Heart left ventricle (tissue), 16 donors: ENCODE data around the gene USP25. TPM values are rescaled to one million over a fixed set of nuclear protein-coding genes. Genes with fewer than 3 reads are reported as not detected.

Source experiments
- ATAC-seq, 4 donors: fragments of 200-7000 bp; cut with Tn5 transposase; one replicate each; pipeline ENCODE4 v1.9.1; 2020 to 2022; ENCODE audit warnings: moderate library complexity in 4 of 4, mild to moderate bottlenecking in 3 of 4, moderate number of reproducible peaks in 1 of 4
- DNase-seq, 5 donors: peaks; one replicate each; pipeline ENCODE4 v3.0.0-alpha.2; 2020
- H3K27ac ChIP-seq, 12 donors: fragments of 200-600 bp; sonication (generic) in 4 of 12; one replicate each; pipeline versions ENCODE4 v1.5.0 to v1.8.0; 2016 to 2022; ENCODE audit warnings: mild to moderate bottlenecking in 2 of 12
- H3K27me3 ChIP-seq, 9 donors: fragments of 200-600 bp; sonication (generic) in 2 of 9; one replicate each; pipeline versions ENCODE4 v1.5.1 to v1.8.0; 2016 to 2022; ENCODE audit warnings: mild to moderate bottlenecking in 3 of 9
- H3K36me3 ChIP-seq, 9 donors: fragments of 200-600 bp; sonication (generic) in 2 of 9; one replicate each; pipeline versions ENCODE4 v1.5.0 to v1.8.0; 2018 to 2022; ENCODE audit warnings: mild to moderate bottlenecking in 2 of 9
- H3K4me1 ChIP-seq, 12 donors: fragments of 200-600 bp; sonication (generic) in 4 of 12; one replicate each; pipeline versions ENCODE4 v1.5.0 to v1.8.0; 2016 to 2022; ENCODE audit warnings: mild to moderate bottlenecking in 3 of 12
- H3K4me3 ChIP-seq, 12 donors: fragments of 200-600 bp; sonication (generic) in 4 of 12; one replicate each; pipeline versions ENCODE4 v1.5.0 to v1.8.0; 2017 to 2022; ENCODE audit warnings: mild to moderate bottlenecking in 9 of 12, moderate library complexity in 4 of 12
- H3K9me3 ChIP-seq, 12 donors: fragments of 200-600 bp; sonication (generic) in 4 of 12; one replicate each; pipeline versions ENCODE4 v1.5.0 to v1.8.0; 2016 to 2022; ENCODE audit warnings: mild to moderate bottlenecking in 1 of 12
- CTCF ChIP-seq, 12 donors: fragments of 200-600 bp; sonication (generic) in 4 of 12; IDR thresholded peaks; one replicate each; pipeline versions ENCODE4 v1.5.0 to v1.8.0; 2018 to 2022; ENCODE audit warnings: antibody characterized with exemption in 12 of 12, mild to moderate bottlenecking in 5 of 12
- POLR2A ChIP-seq, 2 donors: fragments of 450-650 bp; IDR thresholded peaks; one replicate each; pipeline ENCODE4 v1.6.1; 2017; ENCODE audit warnings: antibody characterized with exemption in 2 of 2, mild to moderate bottlenecking in 2 of 2, moderate library complexity in 2 of 2
- WGBS, 4 donors: extraction: QIAGEN DNeasy Blood & Tissue Kit in 2 of 4; methylation state at CpG; one replicate each; pipeline versions ENCODE4 v1.1.5 to v1.1.7; 2013 to 2018; 5-methylcytosine and 5-hydroxymethylcytosine counted together
- intact Hi-C, 10 donors: fragments of 100-400 bp; cut with DNase I; formaldehyde crosslinking; loops; one replicate each; pipeline versions ENCODE4 v1.11.1 to v1.14.2; 2022
- polyA plus RNA-seq, 2 donors: library from polyadenylated mRNA; stranded (reverse); fragments of 200-250 nt; gene quantifications; one replicate each; pipeline ENCODE4 v1.2.3, GENCODE V29; 2013
- total RNA-seq, 9 donors: library from RNA; depleted of rRNA in 2 of 9; stranded (reverse); fragments of >200 nt in 2 of 9; fragmentation: NEBNext Ultra II Directional in 3 of 9; extraction: Animal tissue kit (Norgen Biotek cat#: 25700) in 3 of 9; gene quantifications; one replicate each; pipeline versions ENCODE4 v1.1.0 to v1.2.4, GENCODE V29; 2016 to 2023
- donor health status: ischemic (EF 13 %, LVEDD 7.1; RV severe dilation, severe dysfunction).
- donor health status: healthy with polysubstance abuse.
- donor health status: DM: no; HTN: yes; CAD: no.
- donor health status: DM: no; HTN: no; CAD: no.
- donor health status: ischemic (EF 25% LVEDD 6.9; RV normal size, moderate dysfunction).
- donor health status: ischemic (EF 25% LVEDD 5.7; RV mildly dilated, moderate dysfunction).
- donor health status: healthy.
- donor health status: DM: yes; HTN: yes; CAD: no.
- donor health status: ischemic (EF 35%, LVEDD 5.7; RV mildly dilated, moderate dysfunction).
- donor health status: nonischemic (EF 11% LVEDD 7.7; RV severe dilation, severe dysfunction).
- donor health status: DM: yes; HTN: yes; CAD: no.
- donor health status: PGD.
- donor health status: ischemic (EF 29% LVEDD 5.4; RV normal size, mild dysfunction).
- donor health status: nonischemic (EF 23%, LVEDD 6.1; RV moderate dilation, normal function).

Gene USP25
- total and polyA plus RNA-seq, 11 donors, result 20.4 to 55.3 (median 44.6) TPM

GRCh38 chr21:15692711-15693110 lies 37.1 kb upstream of the USP25 start:
- DNase-seq, result no peak

GRCh38 chr21:15695241-15695640 lies 34.5 kb upstream of the USP25 start:
- intact Hi-C loops, result no loop called here
- Histone ChIP-seq H3K9me3 (peaks cover 0 to 11% (median 0%) of the 10 kb centered on the region in 12 donors), H3K4me3 (no peak overlapping the region), H3K4me1 (no peaks in the 10 kb centered on the region), H3K27me3 (no peaks in the 10 kb centered on the region), H3K27ac (no peak overlapping the region), H3K36me3 (no peaks in the 10 kb centered on the region)
- DNase-seq (no peak), ATAC-seq (no peak)
- WGBS, 4 donors, result 94 to 97% (median 96%) methylated on average over 1 of the region's 1 CpG
- TF ChIP-seq POLR2A (IDR thresholded peaks at IDR 0.05) (no peak), CTCF (IDR thresholded peaks at IDR 0.05) (no peak)

More at GRCh38 chr21:15692711-15693110, 37.1 kb upstream of the USP25 start:
- H3K9me3 ChIP-seq, result peaks cover 0 to 3% (median 0%) of the 10 kb centered on the region in 12 donors
- no peak overlapping the region for H3K4me3 ChIP-seq
- intact Hi-C loops, result no loop called here
- H3K4me1 ChIP-seq, result peaks cover 0 to 19% (median 0%) of the 10 kb centered on the region in 12 donors
- no peak overlapping the region for H3K27ac ChIP-seq
- WGBS, 4 donors, result 90 to 95% (median 93%) methylated on average over 2 of the region's 2 CpGs
- H3K36me3 ChIP-seq, result no peaks in the 10 kb centered on the region
- no peaks in the 10 kb centered on the region for H3K27me3 ChIP-seq
- ATAC-seq, result no peak
- TF ChIP-seq CTCF (IDR thresholded peaks at IDR 0.05), result no peak
- no peak for TF ChIP-seq POLR2A (IDR thresholded peaks at IDR 0.05)

- no peaks in the 10 kb centered on the region for H3K27me3 ChIP-seq
- peaks cover 0 to 29% (median 2%) of the 10 kb centered on the region in 12 donors for H3K9me3 ChIP-seq
- DNase-seq (no peak), ATAC-seq (no peak)
- intact Hi-C loops, result no loop called here
- H3K27ac ChIP-seq, result no peak overlapping the region
- no peaks in the 10 kb centered on the region for H3K36me3 ChIP-seq
- H3K4me3 ChIP-seq, result no peak overlapping the region
- TF ChIP-seq CTCF (IDR thresholded peaks at IDR 0.05) (no peak), POLR2A (IDR thresholded peaks at IDR 0.05) (no peak)
- 15 to 36% (median 19%) methylated on average over 1 of the region's 1 CpG for WGBS, 4 donors
- peaks cover 0 to 2% (median 0%) of the 10 kb centered on the region in 12 donors for H3K4me1 ChIP-seq
These were observed 28.0 kb upstream of the USP25 start for GRCh38 chr21:15701830-15702229.

- ATAC-seq, result no peak
- 89 to 91% (median 90%) methylated on average over 2 of the region's 2 CpGs for WGBS, 4 donors
- no peaks in the 10 kb centered on the region for H3K27me3 ChIP-seq
- no peak overlapping the region for H3K27ac ChIP-seq
- intact Hi-C loops, result no loop called here
- no peak overlapping the region for H3K4me3 ChIP-seq
- no peak for DNase-seq
- H3K4me1 ChIP-seq, result peaks cover 0 to 3% (median 0%) of the 10 kb centered on the region in 12 donors
- peaks cover 0 to 19% (median 2%) of the 10 kb centered on the region in 12 donors for H3K9me3 ChIP-seq
- H3K36me3 ChIP-seq, result no peaks in the 10 kb centered on the region
- no peak for TF ChIP-seq POLR2A (IDR thresholded peaks at IDR 0.05)
- TF ChIP-seq CTCF (IDR thresholded peaks at IDR 0.05), result no peak
These were observed 25.9 kb upstream of the USP25 start for GRCh38 chr21:15703932-15704331.
